ENCODE results near the gene RPRM.
"Not testable (repeated sequence)": the region's sequence is repeated elsewhere in the genome, so short reads cannot be mapped to it uniquely, and the experiment has no call there.

Gene RPRM

GRCh38 chr2:153478289-153479261 is at the start of gene RPRM:
Gene RPRM, minus strand, starts transcription at chr2:153478762. Its CDS starts 197 bp downstream, at chr2:153478565.
- DNase-seq (ENCODE audit: low read depth in 2 of 2), result peak; percentile 8 to 10

- DNase-seq (ENCODE audit: low read depth in 2 of 2), result no peak
Measured at GRCh38 chr2:153519257-153519875, 40.8 kb upstream of the RPRM start.

- no peak for DNase-seq (ENCODE audit: low read depth in 2 of 2)
Measured at GRCh38 chr2:153512331-153512730, 33.8 kb upstream of the RPRM start.

GRCh38 chr2:153510996-153511395 is 32.4 kb upstream of the RPRM start:
- DNase-seq (ENCODE audit: low read depth in 2 of 2), result no peak

GRCh38 chr2:153509133-153509532 is 30.6 kb upstream of the RPRM start:
- no peak for DNase-seq (ENCODE audit: low read depth in 2 of 2)

GRCh38 chr2:153506499-153506898 is 27.9 kb upstream of the RPRM start:
- DNase-seq (ENCODE audit: low read depth in 2 of 2), result not testable (repeated sequence)

GRCh38 chr2:153499439-153499838 is 20.9 kb upstream of the RPRM start:
- DNase-seq (ENCODE audit: low read depth in 2 of 2), result no peak

- no peak for DNase-seq (ENCODE audit: low read depth in 2 of 2)
Measured at GRCh38 chr2:153497938-153498629, 19.5 kb upstream of the RPRM start.

- no peak for DNase-seq (ENCODE audit: low read depth in 2 of 2)
Measured at GRCh38 chr2:153495725-153496124, 17.2 kb upstream of the RPRM start.

GRCh38 chr2:153488072-153488471 is 9.5 kb upstream of the RPRM start:
- no peak for DNase-seq (ENCODE audit: low read depth in 2 of 2)

GRCh38 chr2:153487448-153487847 is 8.9 kb upstream of the RPRM start:
- no peak for DNase-seq (ENCODE audit: low read depth in 2 of 2)

- DNase-seq (ENCODE audit: low read depth in 2 of 2), result no peak
Measured at GRCh38 chr2:153479573-153479972, 1.0 kb upstream of the RPRM start.

GRCh38 chr2:153477636-153478288 is 800 bp downstream of the RPRM start:
- DNase-seq (ENCODE audit: low read depth in 2 of 2), result no peak

GRCh38 chr2:153476816-153477635 is 1.5 kb downstream of the RPRM start:
- no peak for DNase-seq (ENCODE audit: low read depth in 2 of 2)

GRCh38 chr2:153476491-153476815 is 2.1 kb downstream of the RPRM start:
- no peak for DNase-seq (ENCODE audit: low read depth in 2 of 2)

GRCh38 chr2:153474876-153475435 is 3.6 kb downstream of the RPRM start:
- no peak for DNase-seq (ENCODE audit: low read depth in 2 of 2)

- no peak for DNase-seq (ENCODE audit: low read depth in 2 of 2)
Measured at GRCh38 chr2:153474407-153474806, 4.2 kb downstream of the RPRM start.

GRCh38 chr2:153470867-153471266 is 7.7 kb downstream of the RPRM start:
- DNase-seq (ENCODE audit: low read depth in 2 of 2), result no peak

- no peak for DNase-seq (ENCODE audit: low read depth in 2 of 2)
Measured at GRCh38 chr2:153464395-153464794, 14.2 kb downstream of the RPRM start.

GRCh38 chr2:153462338-153462859 is 16.2 kb downstream of the RPRM start:
- no peak for DNase-seq (ENCODE audit: low read depth in 2 of 2)

- DNase-seq (ENCODE audit: low read depth in 2 of 2), result no peak
Measured at GRCh38 chr2:153461453-153461852, 17.1 kb downstream of the RPRM start.

Data from stimulated activated CD4-positive, alpha-beta T cell treated with anti-CD3 and anti-CD28 coated beads, Interleukin-1b, Interleukin-23, amount 100 ng/mL, for 1 hour (primary cell).